GM12801 (cell line): Measurements from ENCODE around the gene NUDT17.

Source experiments
- CTCF ChIP-seq: IDR thresholded peaks from one replicate; pipeline ENCODE4 v1.5.1; 2011; ENCODE audit warnings: control low read depth; ENCODE audit not compliant: insufficient read length; ENCODE audit errors: extremely low read depth

The NUDT17 gene

GRCh38 chr1:145897969-145898368, 52.5 kb downstream of the NUDT17 start:
- TF ChIP-seq CTCF = no peak
